GM21423 (cell line): ENCODE data around the gene ZNF234.
A peak's percentile ranks its signal among the peaks of the same experiment; 100 is the strongest.
"Not testable (repeated sequence)": the region's sequence is repeated elsewhere in the genome, so short reads cannot be mapped to it uniquely, and the experiment has no call there.

Experiments
- ATAC-seq: cut with Tn5 transposase; IDR thresholded peaks from one replicate; pipeline ENCODE4 v1.9.1; 2021; ENCODE audit warnings: mild to moderate bottlenecking, moderate library complexity; ENCODE audit not compliant: unreplicated experiment

ZNF234 gene

DNA sequence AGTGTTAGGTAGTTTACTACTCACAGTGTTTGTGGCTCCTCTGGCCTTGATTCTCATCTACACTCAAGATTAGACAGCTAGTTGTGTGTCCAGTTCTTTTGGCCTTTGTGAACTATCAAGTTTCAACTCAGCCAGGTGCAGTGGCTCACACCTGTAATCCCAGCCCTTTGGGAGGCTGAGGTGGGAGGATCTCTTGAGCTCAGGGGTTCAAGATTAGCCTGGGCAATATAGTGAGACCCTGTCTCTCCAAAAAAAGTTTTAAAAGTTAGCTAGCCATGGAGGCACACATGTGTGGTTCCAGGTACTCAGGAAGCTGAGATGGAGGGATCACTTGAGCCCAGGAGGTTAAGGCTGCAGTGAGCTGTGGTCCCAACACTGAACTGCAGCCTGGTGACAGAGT, 39.6 kb downstream of the ZNF234 start:
- no peak for ATAC-seq

DNA sequence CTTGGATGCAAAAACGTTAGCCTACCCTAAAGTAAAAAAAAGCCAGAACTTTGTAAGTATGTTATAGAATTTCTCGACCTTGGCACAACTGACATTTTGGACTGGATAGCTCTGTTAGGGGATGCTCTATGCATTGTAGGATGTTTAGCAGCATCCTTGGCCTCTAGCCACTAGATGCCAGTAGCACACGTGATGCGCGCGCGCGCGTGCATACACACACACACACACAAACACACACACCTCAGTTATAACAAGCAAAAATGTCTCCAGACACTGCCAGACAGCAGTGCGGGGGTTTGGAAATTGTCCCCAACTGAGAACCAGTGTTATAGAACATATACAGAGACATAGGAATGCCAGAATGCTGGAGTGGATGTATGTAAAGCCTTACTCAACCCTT, 40.8 kb downstream of the ZNF234 start:
- ATAC-seq = no peak

DNA sequence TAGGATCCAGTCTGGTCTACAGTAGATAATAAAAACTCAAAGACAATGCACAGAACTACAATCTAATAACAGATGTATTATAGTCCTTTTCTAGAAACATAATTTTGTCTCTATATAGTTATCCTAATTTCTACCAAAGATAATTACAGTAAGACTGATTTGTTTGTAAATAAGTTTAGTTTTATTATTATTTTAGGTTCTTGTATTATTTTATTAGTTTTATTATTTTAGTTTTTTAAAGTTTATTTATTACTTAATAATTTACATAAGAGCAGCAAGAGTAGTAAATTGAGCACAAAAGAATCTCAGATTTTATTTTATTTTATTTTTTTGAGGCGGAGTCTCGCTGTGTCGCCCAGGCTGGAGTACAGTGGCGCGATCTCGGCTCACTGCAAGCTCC, 48.7 kb downstream of the ZNF234 start:
- no peak for ATAC-seq

DNA sequence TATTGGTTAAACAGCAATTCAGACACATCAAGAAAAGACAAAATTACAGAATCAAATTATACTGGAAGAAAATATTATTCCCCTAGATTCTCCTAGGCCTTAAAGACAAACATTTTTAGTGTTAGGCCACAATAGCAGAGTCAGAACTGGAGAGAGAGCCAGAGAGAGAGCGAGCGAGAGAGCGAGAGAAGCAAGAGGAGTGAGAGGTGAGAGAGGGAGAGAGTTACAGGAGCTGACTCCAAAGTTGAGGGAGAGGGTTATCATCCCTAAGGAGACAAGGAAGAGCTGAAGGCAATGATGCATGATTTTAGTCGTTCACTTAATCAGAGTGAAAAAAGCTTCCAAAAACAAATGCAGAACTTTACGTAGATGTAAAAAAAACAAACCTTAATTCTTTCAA, 50.8 kb downstream of the ZNF234 start:
- ATAC-seq = no peak

DNA sequence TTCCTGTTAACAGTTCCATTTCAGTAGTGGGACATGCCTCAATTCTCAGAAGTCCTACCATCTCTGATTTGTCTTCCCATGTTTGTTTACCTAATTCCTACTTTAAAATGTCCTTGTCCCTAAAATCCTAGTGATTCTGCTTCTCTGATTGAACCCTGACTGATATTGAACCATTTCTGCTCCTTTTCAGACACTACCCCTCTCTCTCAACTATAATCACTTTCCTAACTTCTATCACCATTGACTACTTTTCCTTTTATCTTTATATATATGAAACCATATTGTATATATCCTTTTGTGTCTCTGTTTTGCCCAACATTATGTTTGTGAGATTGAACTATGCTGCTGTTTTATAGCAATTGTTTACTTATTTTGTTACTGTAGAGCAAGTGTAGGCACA, 55.4 kb downstream of the ZNF234 start:
- no peak for ATAC-seq

DNA sequence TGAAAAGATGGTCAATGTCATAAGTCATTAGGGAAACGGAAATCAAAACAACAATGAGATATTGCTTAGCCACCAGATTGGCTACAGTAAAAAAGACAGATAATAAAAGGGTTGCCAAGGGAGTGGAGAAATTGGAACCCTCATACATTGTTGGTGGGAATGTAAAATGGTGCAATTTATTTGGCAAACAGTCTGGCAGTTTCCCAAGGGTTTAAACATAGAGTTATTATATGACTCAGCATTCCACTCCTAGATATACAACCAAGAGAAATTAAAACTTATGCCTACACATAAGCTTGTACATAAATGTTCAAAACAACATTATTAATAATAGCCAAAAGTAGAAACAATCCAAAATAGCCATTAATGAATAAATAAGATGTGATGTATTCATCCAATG, 61.1 kb downstream of the ZNF234 start:
- no peak for ATAC-seq

DNA sequence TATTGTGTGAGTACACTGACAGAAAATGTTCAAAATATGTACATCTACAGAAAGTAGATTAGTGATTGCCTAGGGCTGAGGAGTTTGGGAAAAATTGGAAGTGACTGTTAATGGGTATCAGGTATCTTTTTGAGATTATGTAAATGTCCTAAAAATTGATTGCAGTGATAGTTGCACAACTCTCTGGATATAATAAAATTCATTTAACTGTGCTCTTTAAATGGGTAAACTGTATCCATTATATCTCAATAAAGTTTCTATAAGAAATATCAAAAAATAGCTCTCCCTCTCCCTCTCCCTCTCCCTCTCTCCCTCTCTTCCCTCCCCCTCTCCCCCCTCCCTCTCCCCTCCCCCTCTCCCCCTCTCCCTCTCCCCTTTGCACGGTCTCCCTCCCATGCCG, 61.6 kb downstream of the ZNF234 start:
- no peak for ATAC-seq

DNA sequence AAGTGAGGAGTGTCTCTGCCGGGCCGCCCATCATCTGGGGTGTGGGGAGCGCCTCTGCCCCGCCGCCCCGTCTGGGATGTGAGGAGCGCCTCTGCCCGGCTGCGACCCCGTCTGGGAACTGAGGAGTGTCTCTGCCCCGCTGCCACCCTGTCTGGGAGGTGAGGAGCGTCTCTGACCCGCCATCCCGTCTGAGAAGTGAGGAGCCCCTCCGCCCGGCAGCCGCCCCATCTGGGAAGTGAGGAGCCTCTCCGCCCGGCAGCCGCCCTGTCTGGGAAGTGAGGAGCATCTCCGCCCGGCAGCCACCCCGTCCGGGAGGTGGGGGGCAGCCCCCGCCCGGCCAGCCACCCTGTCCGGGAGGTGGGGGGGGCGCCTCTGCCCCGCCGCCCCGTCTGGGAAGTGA, 62.5 kb downstream of the ZNF234 start:
- not testable (repeated sequence) for ATAC-seq

DNA sequence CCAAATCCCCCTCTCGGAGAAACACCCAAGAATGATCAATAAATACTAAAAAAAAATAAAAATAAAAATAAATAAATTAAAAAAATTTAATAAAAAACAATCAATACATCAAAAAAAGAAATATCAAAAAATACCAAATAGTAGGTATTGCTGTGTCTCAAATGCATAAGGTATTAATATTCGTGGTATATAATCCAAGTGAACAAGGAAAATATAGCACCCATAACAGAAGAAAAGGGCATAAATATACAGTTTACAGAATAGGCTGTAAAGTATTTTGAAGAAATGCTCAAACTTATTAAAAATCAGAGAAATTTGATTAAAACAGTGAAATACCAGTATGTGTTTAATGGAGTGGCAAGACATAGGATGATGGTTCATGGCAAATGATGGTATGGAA, 63.4 kb downstream of the ZNF234 start:
- no peak for ATAC-seq

DNA sequence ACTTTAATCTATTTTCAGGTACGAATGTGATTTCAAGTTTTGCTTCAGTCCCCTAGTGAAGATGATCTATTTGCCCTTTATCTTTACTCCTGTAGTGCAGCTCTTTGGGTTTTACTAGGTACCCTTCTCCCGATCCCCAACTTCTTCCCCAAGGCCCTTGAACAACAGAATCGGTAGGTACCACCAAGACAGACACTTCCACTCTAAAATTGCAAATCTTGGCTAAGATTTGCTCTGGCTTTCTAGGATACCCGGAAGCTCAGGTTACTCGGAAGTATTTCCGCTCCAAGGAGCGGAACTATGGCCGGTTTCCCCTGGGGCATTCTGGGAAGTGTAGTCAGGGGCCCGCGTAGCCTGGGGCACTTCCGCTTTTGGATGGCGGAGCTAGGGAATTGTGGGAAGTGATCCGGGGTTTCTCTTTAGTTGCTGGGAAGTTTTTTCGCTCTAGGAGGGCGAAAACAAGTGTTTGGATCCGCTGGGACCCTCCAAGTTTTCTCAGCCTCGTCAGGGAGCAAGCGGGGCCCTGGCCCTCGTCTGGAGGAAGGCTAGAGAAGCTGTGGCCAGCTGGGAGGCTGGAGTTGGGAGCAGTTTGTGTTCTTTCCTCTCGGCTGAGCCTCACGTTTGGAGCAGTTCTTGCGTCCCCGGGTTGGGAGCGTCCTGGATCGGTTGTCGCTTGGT, 65.9 kb downstream of the ZNF234 start:
- ATAC-seq = peak; percentile 85
